ENCODE measurements around the gene TNN.

The TNN gene

DNA sequence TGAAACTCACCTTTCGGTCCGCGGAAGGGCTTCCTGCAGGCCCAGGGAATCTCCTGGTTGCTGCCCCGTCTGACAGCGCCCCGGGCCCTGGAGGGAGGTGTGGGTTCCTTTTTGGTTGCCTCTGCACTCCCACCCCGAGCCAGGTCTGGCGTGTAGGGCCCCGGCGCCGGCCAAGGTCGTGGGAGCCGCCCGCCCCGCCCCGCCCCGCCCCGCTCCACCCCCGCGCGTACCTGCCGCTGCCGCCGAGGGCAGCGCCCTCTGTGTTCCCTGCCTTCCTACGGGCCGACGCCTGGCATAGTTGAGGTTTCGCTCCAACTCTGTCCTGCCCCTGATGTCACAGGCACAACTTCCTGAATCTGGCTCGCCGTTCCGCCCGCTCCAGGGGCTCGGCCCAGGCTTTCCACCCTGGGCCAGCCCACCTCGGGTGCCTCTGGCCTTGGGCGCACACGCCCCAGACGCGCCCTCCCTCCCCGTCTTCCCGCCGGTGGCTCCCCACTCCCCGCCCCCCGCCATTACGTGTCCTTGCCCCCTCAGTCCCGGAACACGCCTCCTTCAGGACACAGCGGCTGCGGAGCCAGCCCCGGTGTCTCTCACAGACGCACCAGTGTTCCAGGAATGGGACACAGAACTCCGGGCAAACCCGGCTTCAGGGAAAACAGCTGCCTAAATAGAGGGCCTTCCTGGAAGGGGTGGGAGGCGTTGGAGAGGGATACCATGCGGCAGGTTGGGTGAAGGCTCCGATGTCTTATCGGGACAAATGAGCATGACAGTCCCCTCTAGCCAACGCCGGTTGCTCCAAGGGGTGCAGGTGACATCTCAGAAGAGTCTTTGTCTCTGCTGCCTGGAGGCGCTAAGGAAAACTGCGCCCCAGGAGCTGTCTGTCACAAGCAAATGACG is 125.2 kb downstream of the TNN start, which contains the start of gene KIAA0040:
KIAA0040 (minus strand) TSS at position 147 of the 897 bp plus-strand sequence. CDS start 31,763 bp downstream, outside the sequence.
- peaks cover 8 to 60% (median 50%) of the 10 kb centered on the region in 5 donors for H3K4me1 ChIP-seq (ENCODE audit: control insufficient read depth in 5 of 5, insufficient read depth in 5 of 5, low read length in 5 of 5)
- peaks cover 0 to under 1% (median 0%) of the 10 kb centered on the region in 5 donors for H3K36me3 ChIP-seq (ENCODE audit: control insufficient read depth in 5 of 5, insufficient read depth in 5 of 5, low read length in 5 of 5)
- no peaks in the 10 kb centered on the region for H3K27me3 ChIP-seq (ENCODE audit: control insufficient read depth in 5 of 5, insufficient read depth in 4 of 5, low read length in 5 of 5)
- H3K9ac ChIP-seq (ENCODE audit: low read length in 5 of 5) = peak within 1 kb of the TSS; percentile 83 to 94 (median 87)
- no peaks in the 10 kb centered on the region for H3K9me3 ChIP-seq (ENCODE audit: control insufficient read depth in 5 of 5, low read length in 5 of 5)
- H3K4me3 ChIP-seq (ENCODE audit: low read depth in 1 of 5, low read length in 5 of 5) = peak within 1 kb of the TSS; percentile 77 to 93 (median 87)
- peak within 1 kb of the TSS; percentile 87 for H3K27ac ChIP-seq (ENCODE audit: low read depth, low read length)

DNA sequence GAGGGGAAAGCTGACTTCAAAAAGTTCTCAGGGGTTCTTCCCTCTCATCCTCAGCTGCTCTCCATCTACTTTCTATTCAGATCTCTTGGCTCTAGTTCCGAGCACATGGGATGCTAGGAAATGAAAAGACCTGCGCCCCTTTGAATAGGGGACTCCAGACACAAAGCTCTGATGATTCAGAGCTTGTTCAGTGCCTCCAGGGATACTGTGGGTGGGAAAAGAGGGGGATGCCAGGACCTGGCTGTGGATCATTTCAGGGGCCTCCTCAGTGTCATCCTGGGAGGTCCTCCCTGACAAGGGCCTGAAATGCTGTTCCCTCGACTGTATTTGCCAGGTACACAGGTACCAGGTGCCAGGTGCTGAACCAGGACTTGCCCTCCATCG is 125.9 kb downstream of the TNN start:
- Histone ChIP-seq H3K27me3 (ENCODE audit: control insufficient read depth in 5 of 5, insufficient read depth in 4 of 5, low read length in 5 of 5) (no peaks in the 10 kb centered on the region), H3K9ac (ENCODE audit: low read length in 5 of 5) (peak overlapping the region; percentile 52 to 80 (median 71)), H3K27ac (ENCODE audit: low read depth, low read length) (peak overlapping the region; percentile 87), H3K9me3 (ENCODE audit: control insufficient read depth in 5 of 5, low read length in 5 of 5) (no peaks in the 10 kb centered on the region), H3K4me1 (ENCODE audit: control insufficient read depth in 5 of 5, insufficient read depth in 5 of 5, low read length in 5 of 5) (peaks cover 8 to 54% (median 47%) of the 10 kb centered on the region in 5 donors), H3K4me3 (ENCODE audit: low read depth in 1 of 5, low read length in 5 of 5) (peak overlapping the region; percentile 72 to 93 (median 84)), H3K36me3 (ENCODE audit: control insufficient read depth in 5 of 5, insufficient read depth in 5 of 5, low read length in 5 of 5) (no peaks in the 10 kb centered on the region)

DNA sequence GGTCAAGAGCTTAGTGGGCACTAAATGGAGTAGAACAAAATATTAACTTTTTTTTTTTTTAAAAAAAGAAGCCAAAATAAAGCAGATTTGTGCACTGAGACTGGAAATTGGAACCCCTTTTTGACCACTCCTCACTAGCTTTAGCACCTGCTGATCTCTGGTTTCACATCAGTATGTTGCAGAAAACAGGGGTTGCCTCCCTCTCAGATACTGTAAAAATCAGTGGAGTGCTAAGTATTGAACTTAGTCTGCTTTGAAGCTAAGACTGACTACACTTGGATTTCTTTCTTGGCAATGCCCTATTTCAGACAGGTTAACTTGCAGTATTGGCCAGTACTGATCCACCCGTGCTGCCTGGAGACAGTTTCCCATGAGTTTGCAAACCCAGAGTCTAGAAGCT is 127.6 kb downstream of the TNN start:
- no peaks in the 10 kb centered on the region for H3K9me3 ChIP-seq (ENCODE audit: control insufficient read depth in 5 of 5, low read length in 5 of 5)
- no peaks in the 10 kb centered on the region for H3K36me3 ChIP-seq (ENCODE audit: control insufficient read depth in 5 of 5, insufficient read depth in 5 of 5, low read length in 5 of 5)
- no peak overlapping the region for H3K9ac ChIP-seq (ENCODE audit: low read length in 5 of 5)
- no peak overlapping the region for H3K4me3 ChIP-seq (ENCODE audit: low read depth in 1 of 5, low read length in 5 of 5)
- no peak overlapping the region for H3K27ac ChIP-seq (ENCODE audit: low read depth, low read length)
- peaks cover 10 to 48% (median 36%) of the 10 kb centered on the region in 5 donors for H3K4me1 ChIP-seq (ENCODE audit: control insufficient read depth in 5 of 5, insufficient read depth in 5 of 5, low read length in 5 of 5)
- H3K27me3 ChIP-seq (ENCODE audit: control insufficient read depth in 5 of 5, insufficient read depth in 4 of 5, low read length in 5 of 5) = no peaks in the 10 kb centered on the region

DNA sequence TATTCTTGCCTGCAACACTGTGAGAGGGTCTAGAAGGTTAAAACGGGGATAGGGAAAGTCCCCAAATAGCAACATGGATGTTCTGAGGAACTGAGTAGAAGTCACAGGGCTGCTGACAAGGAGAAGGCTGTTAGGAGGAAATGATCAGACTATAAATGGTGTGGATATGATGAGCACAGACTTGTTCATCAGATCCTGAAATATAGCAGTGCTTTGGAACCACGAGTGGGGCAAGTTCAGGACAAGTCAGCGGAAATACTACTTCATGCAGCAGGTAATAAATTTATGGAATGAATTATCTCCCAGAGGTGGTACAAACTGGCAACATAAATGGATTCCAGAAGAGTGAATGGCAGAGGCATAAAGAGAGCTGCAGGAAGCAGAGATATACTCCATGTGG is 128.2 kb downstream of the TNN start:
- Histone ChIP-seq H3K9me3 (ENCODE audit: control insufficient read depth in 5 of 5, low read length in 5 of 5) (no peaks in the 10 kb centered on the region), H3K36me3 (ENCODE audit: control insufficient read depth in 5 of 5, insufficient read depth in 5 of 5, low read length in 5 of 5) (no peaks in the 10 kb centered on the region), H3K27me3 (ENCODE audit: control insufficient read depth in 5 of 5, insufficient read depth in 4 of 5, low read length in 5 of 5) (no peaks in the 10 kb centered on the region), H3K27ac (ENCODE audit: low read depth, low read length) (no peak overlapping the region), H3K4me3 (ENCODE audit: low read depth in 1 of 5, low read length in 5 of 5) (no peak overlapping the region), H3K9ac (ENCODE audit: low read length in 5 of 5) (no peak overlapping the region), H3K4me1 (ENCODE audit: control insufficient read depth in 5 of 5, insufficient read depth in 5 of 5, low read length in 5 of 5) (peaks cover 10 to 48% (median 36%) of the 10 kb centered on the region in 5 donors)

DNA sequence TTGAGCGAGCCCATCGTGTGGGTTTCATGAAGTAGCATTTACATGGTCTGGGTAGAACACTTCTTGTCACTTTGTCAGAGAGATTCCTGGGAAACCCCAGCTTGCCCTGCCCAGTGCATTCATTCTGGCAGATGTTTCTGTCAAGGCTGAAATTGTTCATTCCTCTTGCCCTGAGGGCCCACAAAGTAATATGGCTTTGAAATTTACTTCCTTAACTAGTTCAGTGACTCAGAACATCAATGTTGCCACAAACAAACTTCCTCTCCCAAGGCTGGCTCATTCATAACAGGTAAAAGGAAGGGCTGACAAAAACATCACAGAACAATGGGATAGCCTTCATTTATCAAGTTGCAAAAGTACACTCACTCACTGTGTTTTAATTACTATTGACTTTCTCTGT is 129.9 kb downstream of the TNN start:
- Histone ChIP-seq H3K4me1 (ENCODE audit: control insufficient read depth in 5 of 5, insufficient read depth in 5 of 5, low read length in 5 of 5) (peaks cover 10 to 46% (median 33%) of the 10 kb centered on the region in 5 donors), H3K27ac (ENCODE audit: low read depth, low read length) (peak overlapping the region; percentile 44), H3K36me3 (ENCODE audit: control insufficient read depth in 5 of 5, insufficient read depth in 5 of 5, low read length in 5 of 5) (no peaks in the 10 kb centered on the region)

More for the DNA sequence above, 129.9 kb downstream of the TNN start:
- H3K9ac ChIP-seq (ENCODE audit: low read length in 5 of 5) = no peak overlapping the region
- H3K27me3 ChIP-seq (ENCODE audit: control insufficient read depth in 5 of 5, insufficient read depth in 4 of 5, low read length in 5 of 5) = no peaks in the 10 kb centered on the region
- H3K4me3 ChIP-seq (ENCODE audit: low read depth in 1 of 5, low read length in 5 of 5) = no peak overlapping the region
- H3K9me3 ChIP-seq (ENCODE audit: control insufficient read depth in 5 of 5, low read length in 5 of 5) = no peaks in the 10 kb centered on the region

Data from subcutaneous abdominal adipose tissue (tissue), 5 donors.